Small intestine (tissue), 7 donors: ENCODE data around the gene ST8SIA1. TPM values are rescaled to one million over a fixed set of nuclear protein-coding genes. Genes with fewer than 3 reads are reported as not detected.

Experiments
- DNase-seq, 2 donors: peaks; one replicate each; pipeline versions ENCODE4 v3.0.0 to v3.0.0-alpha.2; 2013
- FAIRE-seq: peaks from 2 replicates; lab custom pipeline; 2012; peaks lifted over from hg19 to GRCh38; lab: Jason Lieb, UNC
- H3K27ac ChIP-seq, 3 donors: one replicate each; pipeline ENCODE4 v1.5.1; 2013; ENCODE audit warnings: low read length in 2 of 3, mild to moderate bottlenecking in 2 of 3, control low read depth in 1 of 3, inconsistent platforms in 1 of 3, low read depth in 1 of 3, moderate library complexity in 1 of 3
- H3K27me3 ChIP-seq, 3 donors: one replicate each; pipeline ENCODE4 v1.6.1; 2013; ENCODE audit warnings: low read length in 3 of 3, inconsistent platforms in 1 of 3; ENCODE audit not compliant: control insufficient read depth in 3 of 3, insufficient read depth in 3 of 3
- H3K36me3 ChIP-seq, 3 donors: one replicate each; pipeline ENCODE4 v1.6.1; 2013; ENCODE audit warnings: low read length in 3 of 3, inconsistent platforms in 1 of 3, low read depth in 1 of 3, mild to moderate bottlenecking in 1 of 3, moderate library complexity in 1 of 3; ENCODE audit not compliant: control insufficient read depth in 3 of 3, insufficient read depth in 2 of 3
- H3K4me1 ChIP-seq, 3 donors: one replicate each; pipeline ENCODE4 v1.6.1; 2013; ENCODE audit warnings: low read length in 2 of 3, inconsistent platforms in 1 of 3, low read depth in 1 of 3, mild to moderate bottlenecking in 1 of 3, moderate library complexity in 1 of 3; ENCODE audit not compliant: control insufficient read depth in 3 of 3, insufficient read depth in 2 of 3
- H3K4me3 ChIP-seq, 3 donors: one replicate each; pipeline ENCODE4 v1.5.1; 2013; ENCODE audit warnings: low read length in 3 of 3, control low read depth in 1 of 3, inconsistent platforms in 1 of 3, low read depth in 1 of 3, mild to moderate bottlenecking in 1 of 3, moderate library complexity in 1 of 3
- H3K9me3 ChIP-seq, 2 donors: one replicate each; pipeline ENCODE4 v1.6.1; 2013; ENCODE audit warnings: low read depth in 1 of 2, low read length in 1 of 2; ENCODE audit not compliant: control insufficient read depth in 2 of 2, insufficient read depth in 1 of 2
- WGBS, 3 donors: extraction: QIAGEN DNeasy Blood & Tissue Kit; methylation state at CpG; one replicate each; pipeline ENCODE4 v1.1.7; 2013; 5-methylcytosine and 5-hydroxymethylcytosine counted together
- polyA plus RNA-seq, 4 donors: library from polyadenylated mRNA; stranded (reverse) in 3 of 4; unstranded in 1 of 4; fragments of 200-250 nt in 3 of 4; fragments of 120-200 nt in 1 of 4; gene quantifications; one replicate each; pipeline versions ENCODE4 v1.2.1 to v1.2.3, GENCODE V29; 2013
- donor health status: healthy with polysubstance abuse.
- donor health status: control.
- donor health status: control.
- donor health status: Bipolar disorder and iron deficiency.
- donor health status: healthy.

ST8SIA1 gene
- polyA plus RNA-seq, 4 donors, result 0.81 to 1.4 (median 1.4) TPM; not detected in 1

DNA sequence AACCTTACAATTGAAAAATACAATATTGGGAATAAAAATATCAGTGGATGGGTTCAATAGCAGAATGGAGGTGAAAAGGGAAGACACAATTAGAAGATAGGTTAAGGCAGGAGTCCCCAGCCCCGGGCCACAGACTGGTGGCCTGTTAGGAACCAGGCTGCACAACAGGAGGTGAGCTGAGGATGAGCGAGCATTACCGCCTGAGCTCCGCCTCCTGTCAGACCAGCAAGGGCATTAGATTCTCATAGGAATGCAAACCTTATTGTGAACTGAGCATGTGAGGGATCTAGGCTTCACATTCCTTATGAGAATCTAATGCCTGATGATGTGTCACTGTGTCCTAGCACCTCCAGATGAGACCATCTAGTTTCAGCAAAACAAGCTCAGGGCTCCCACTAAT, 27.3 kb upstream of the ST8SIA1 start:
- Histone ChIP-seq H3K36me3 (no peaks in the 10 kb centered on the region), H3K9me3 (peaks cover 0 to under 1% of the 10 kb centered on the region in 2 donors), H3K27me3 (no peaks in the 10 kb centered on the region), H3K4me1 (no peaks in the 10 kb centered on the region), H3K27ac (no peak overlapping the region), H3K4me3 (no peak overlapping the region)
- 66 to 74% (median 71%) methylated on average over 4 of the region's 4 CpGs for WGBS, 3 donors
- DNase-seq (no peak), FAIRE-seq (no peak)

DNA sequence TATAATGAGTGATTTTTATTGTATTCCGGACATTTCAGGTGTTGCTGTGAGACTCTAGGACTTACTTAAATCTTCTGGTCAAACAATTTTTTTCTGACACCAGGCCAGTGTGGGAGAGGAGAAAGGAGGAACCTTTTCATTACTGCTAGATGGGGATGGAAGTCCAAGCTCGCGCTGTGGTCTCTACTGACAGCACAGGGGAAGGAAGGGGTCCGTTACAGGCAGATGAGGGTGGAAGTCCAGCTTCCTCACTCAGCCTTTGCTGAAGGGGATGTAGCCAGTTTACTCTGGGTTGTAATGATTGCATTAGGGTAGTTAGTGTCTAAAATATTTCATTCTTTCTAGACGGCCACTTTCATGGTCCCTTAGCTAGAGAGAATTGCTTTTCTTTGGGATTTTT, 26.3 kb upstream of the ST8SIA1 start:
- Histone ChIP-seq H3K27me3 (no peaks in the 10 kb centered on the region), H3K9me3 (no peaks in the 10 kb centered on the region), H3K36me3 (no peaks in the 10 kb centered on the region), H3K4me1 (no peaks in the 10 kb centered on the region), H3K4me3 (no peak overlapping the region), H3K27ac (no peak overlapping the region)
- 72 to 82% (median 81%) methylated on average over 5 of the region's 5 CpGs for WGBS, 3 donors
- DNase-seq (no peak), FAIRE-seq (no peak)

DNA sequence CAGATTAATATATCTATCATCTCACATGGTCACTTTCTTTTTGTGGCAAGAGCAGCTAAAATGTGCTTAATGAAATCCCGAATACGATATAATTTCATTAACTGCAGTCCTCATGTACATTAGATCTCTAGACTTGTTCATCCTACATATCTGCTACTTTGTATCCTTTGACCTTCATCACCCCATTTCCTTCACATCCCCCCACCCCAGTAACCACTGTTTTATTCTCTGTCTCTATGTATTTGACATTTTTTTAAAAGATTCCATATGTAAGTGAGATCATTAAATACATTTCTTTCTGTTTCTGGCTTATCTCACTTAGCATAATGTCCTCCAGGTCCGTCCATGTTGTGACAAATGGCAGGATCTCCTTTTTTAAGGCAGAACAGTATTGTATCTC, 23.0 kb upstream of the ST8SIA1 start:
- DNase-seq (no peak), FAIRE-seq (no peak)
- Histone ChIP-seq H3K4me1 (no peaks in the 10 kb centered on the region), H3K36me3 (no peaks in the 10 kb centered on the region), H3K9me3 (no peaks in the 10 kb centered on the region), H3K27ac (no peak overlapping the region), H3K27me3 (no peaks in the 10 kb centered on the region), H3K4me3 (no peak overlapping the region)
- 90 to 94% (median 90%) methylated on average over 3 of the region's 3 CpGs for WGBS, 3 donors

DNA sequence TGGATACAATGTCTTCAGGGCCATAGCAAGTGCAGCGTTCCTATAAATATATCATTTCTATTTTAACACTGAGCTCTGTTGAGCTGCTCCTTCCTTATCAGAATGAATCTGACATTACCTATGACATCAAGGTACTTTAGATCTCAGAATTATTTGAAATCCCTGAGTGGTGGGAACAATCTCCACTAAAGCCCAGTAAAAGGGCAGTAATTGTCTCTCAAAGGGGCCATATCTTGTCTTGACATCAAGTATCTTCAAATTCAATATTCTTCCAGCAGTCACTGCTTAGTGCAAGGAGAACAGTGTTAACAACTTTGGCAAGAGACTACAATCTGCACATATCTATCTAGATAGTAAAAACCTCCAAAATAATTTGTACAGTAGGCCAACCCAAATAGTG, 21.7 kb upstream of the ST8SIA1 start:
- no peak for FAIRE-seq
- H3K4me3 ChIP-seq, result no peak overlapping the region
- H3K36me3 ChIP-seq, result no peaks in the 10 kb centered on the region
- H3K9me3 ChIP-seq, result no peaks in the 10 kb centered on the region
- H3K4me1 ChIP-seq, result no peaks in the 10 kb centered on the region
- WGBS, 3 donors, result 79 to 95% (median 94%) methylated on average over 1 of the region's 1 CpG
- no peaks in the 10 kb centered on the region for H3K27me3 ChIP-seq
- no peak overlapping the region for H3K27ac ChIP-seq
- DNase-seq, result no peak

DNA sequence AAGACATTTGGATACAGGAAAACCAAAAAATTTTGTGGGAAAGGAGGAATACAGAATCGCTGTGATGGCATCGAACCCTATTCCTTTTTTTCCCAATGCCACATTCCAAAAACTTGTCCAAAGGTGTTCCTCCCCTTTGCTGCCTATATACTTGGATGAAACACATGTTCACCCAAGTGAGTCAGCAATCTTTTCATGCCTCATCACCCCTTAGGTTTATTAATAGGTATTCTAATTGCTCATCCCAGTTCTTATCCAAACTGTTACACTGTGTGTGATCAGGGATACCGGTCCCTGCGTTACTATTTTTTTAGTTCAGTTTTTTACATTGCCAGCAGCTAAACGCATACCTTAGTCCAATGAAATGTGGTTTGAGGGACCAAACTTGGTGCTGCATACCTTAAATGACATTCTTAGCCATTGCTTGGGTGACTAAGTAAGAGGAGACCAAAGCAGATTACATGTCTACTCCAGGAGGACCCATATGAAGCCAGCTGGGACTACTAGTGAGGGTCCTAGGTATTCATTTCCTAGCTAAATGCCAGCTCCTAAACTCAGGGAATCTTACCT, 20.6 kb upstream of the ST8SIA1 start:
- no peak overlapping the region for H3K4me3 ChIP-seq
- FAIRE-seq, result no peak
- H3K9me3 ChIP-seq, result no peaks in the 10 kb centered on the region
- no peaks in the 10 kb centered on the region for H3K27me3 ChIP-seq
- no peaks in the 10 kb centered on the region for H3K4me1 ChIP-seq
- no peak for DNase-seq
- no peaks in the 10 kb centered on the region for H3K36me3 ChIP-seq
- H3K27ac ChIP-seq, result no peak overlapping the region
- 84 to 91% (median 91%) methylated on average over 5 of the region's 5 CpGs for WGBS, 3 donors

DNA sequence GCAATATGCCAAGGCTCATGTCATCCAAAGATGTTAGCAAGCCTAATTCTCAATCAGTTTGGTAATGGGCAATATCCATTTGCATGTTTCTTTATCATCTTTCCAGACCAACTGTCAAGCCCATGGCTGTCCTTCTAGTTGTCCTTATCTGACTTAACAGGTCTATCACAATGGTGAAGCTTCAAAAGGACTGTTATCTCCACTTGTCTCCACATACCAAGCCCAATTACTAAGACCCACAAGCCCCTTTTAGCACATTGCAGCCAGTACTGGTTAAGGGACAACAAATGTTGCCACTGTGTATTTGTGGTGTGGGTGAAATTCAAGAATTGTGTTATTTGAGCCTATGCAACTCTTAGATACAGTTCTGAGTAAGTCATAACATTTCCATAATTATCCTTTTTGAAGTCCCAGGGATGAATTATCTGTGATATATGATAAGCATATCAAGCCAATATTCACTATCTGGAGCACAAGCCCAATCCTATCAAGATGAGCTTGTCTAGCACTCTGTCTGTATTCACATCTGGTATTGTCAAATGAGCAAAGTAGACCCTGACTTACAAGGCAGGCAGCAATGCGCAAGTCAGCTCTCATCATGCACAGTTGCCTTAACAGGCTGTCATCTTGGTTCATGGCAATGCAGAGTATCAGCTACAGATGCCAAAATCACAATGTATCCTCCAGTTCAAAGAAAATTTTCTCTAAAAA, 19.3 kb upstream of the ST8SIA1 start:
- no peak for FAIRE-seq
- Histone ChIP-seq H3K36me3 (no peaks in the 10 kb centered on the region), H3K4me1 (no peaks in the 10 kb centered on the region), H3K4me3 (no peak overlapping the region), H3K27me3 (no peaks in the 10 kb centered on the region), H3K27ac (no peak overlapping the region), H3K9me3 (no peaks in the 10 kb centered on the region)
- DNase-seq, result no peak
- 90 to 99% (median 91%) methylated on average over 1 of the region's 1 CpG for WGBS, 3 donors

- H3K27me3 ChIP-seq, result no peaks in the 10 kb centered on the region
- H3K4me1 ChIP-seq, result no peaks in the 10 kb centered on the region
- DNase-seq (no peak), FAIRE-seq (no peak)
- no peaks in the 10 kb centered on the region for H3K36me3 ChIP-seq
- no peaks in the 10 kb centered on the region for H3K9me3 ChIP-seq
- no peak overlapping the region for H3K27ac ChIP-seq
- no peak overlapping the region for H3K4me3 ChIP-seq
- WGBS, 3 donors, result 48 to 68% (median 64%) methylated on average over 4 of the region's 4 CpGs
Observed at GRCh38 chr12:22350886-22351285, 16.4 kb upstream of the ST8SIA1 start.

GRCh38 chr12:22348208-22348607, 13.7 kb upstream of the ST8SIA1 start:
- Histone ChIP-seq H3K4me3 (no peak overlapping the region), H3K9me3 (no peaks in the 10 kb centered on the region), H3K27me3 (no peaks in the 10 kb centered on the region), H3K36me3 (no peaks in the 10 kb centered on the region), H3K27ac (no peak overlapping the region), H3K4me1 (no peaks in the 10 kb centered on the region)
- DNase-seq (no peak), FAIRE-seq (no peak)
- 82 to 84% (median 84%) methylated on average over 5 of the region's 5 CpGs for WGBS, 3 donors
